Peyer's patch (tissue), 4 donors: ENCODE measurements around the gene FLOT1. TPM values are rescaled to one million over a fixed set of nuclear protein-coding genes. Genes with fewer than 3 reads are reported as not detected.

ENCODE experiments used
- DNase-seq, 3 donors: peaks; one replicate each; pipeline ENCODE4 v3.0.0-alpha.2; 2017 to 2019
- H3K27ac ChIP-seq, 4 donors: fragments of 200-600 bp; sonication (generic); one replicate each; pipeline ENCODE4 v1.5.1; 2016 to 2019
- H3K27me3 ChIP-seq, 2 donors: fragments of 200-600 bp; sonication (generic); one replicate each; pipeline ENCODE4 v1.5.1; 2019
- H3K36me3 ChIP-seq, 3 donors: fragments of 200-600 bp; sonication (generic); one replicate each; pipeline ENCODE4 v1.5.1; 2016 to 2019
- H3K4me1 ChIP-seq, 4 donors: fragments of 200-600 bp; sonication (generic); one replicate each; pipeline ENCODE4 v1.5.1; 2016 to 2019
- H3K4me3 ChIP-seq, 4 donors: fragments of 200-600 bp; sonication (generic); 1 replicate in 3 of 4; 2 replicates in 1 of 4; pipeline ENCODE4 v1.5.1; 2016 to 2019; ENCODE audit warnings: mild to moderate bottlenecking in 1 of 4
- H3K9me3 ChIP-seq, 4 donors: fragments of 200-600 bp; sonication (generic); one replicate each; pipeline ENCODE4 v1.5.1; 2016 to 2019; ENCODE audit warnings: mild to moderate bottlenecking in 1 of 4
- CTCF ChIP-seq, 6 experiments: fragments of 450-650 bp in 4 of 6; fragments of 200-600 bp in 2 of 6; sonication (generic) in 1 of 6; IDR thresholded peaks; one replicate each; pipeline ENCODE4 v1.5.1; 2017 to 2019; ENCODE audit warnings: antibody characterized with exemption in 6 of 6, mild to moderate bottlenecking in 3 of 6, moderate library complexity in 1 of 6
- POLR2A ChIP-seq, 2 donors: fragments of 450-650 bp; IDR thresholded peaks; one replicate each; pipeline ENCODE4 v1.5.1; 2017; ENCODE audit warnings: antibody characterized with exemption in 2 of 2, mild to moderate bottlenecking in 2 of 2, moderate library complexity in 2 of 2
- total RNA-seq, 4 donors: library from RNA; depleted of rRNA; stranded (reverse); fragments of >200 nt; gene quantifications; one replicate each; pipeline ENCODE4 v1.1.0, GENCODE V29; 2016

The FLOT1 gene
- total RNA-seq, 4 donors from 2014 or later, result 74.1 to 151 (median 100) TPM

- peak overlapping the region; percentile 84 to 96 (median 92) for H3K27ac ChIP-seq
- peaks cover 0 to 36% (median 0%) of the 10 kb centered on the region in 3 donors for H3K36me3 ChIP-seq
- H3K27me3 ChIP-seq, result no peaks in the 10 kb centered on the region
- H3K4me3 ChIP-seq, result peak overlapping the region; percentile 74 to 98 (median 92)
- TF ChIP-seq CTCF (IDR thresholded peaks at IDR 0.05), result no peak
- no peak for TF ChIP-seq POLR2A (IDR thresholded peaks at IDR 0.05)
- no peaks in the 10 kb centered on the region for H3K9me3 ChIP-seq
- H3K4me1 ChIP-seq, result peaks cover 3 to 45% (median 22%) of the 10 kb centered on the region in 4 donors
- no peak for DNase-seq
Observed at GRCh38 chr6:30741063-30741779, 1.3 kb downstream of the FLOT1 start.

- peaks cover 3 to 45% (median 26%) of the 10 kb centered on the region in 4 donors for H3K4me1 ChIP-seq
- H3K27ac ChIP-seq, result no peak overlapping the region
- TF ChIP-seq POLR2A (IDR thresholded peaks at IDR 0.05) (no peak), CTCF (IDR thresholded peaks at IDR 0.05) (no peak)
- no peak for DNase-seq
- H3K36me3 ChIP-seq, result peaks cover 0 to 44% (median 0%) of the 10 kb centered on the region in 3 donors
- H3K27me3 ChIP-seq, result no peaks in the 10 kb centered on the region
- no peaks in the 10 kb centered on the region for H3K9me3 ChIP-seq
- no peak overlapping the region for H3K4me3 ChIP-seq
Observed at GRCh38 chr6:30740540-30740870, 2.0 kb downstream of the FLOT1 start.

- Histone ChIP-seq H3K27ac (no peak overlapping the region), H3K27me3 (no peaks in the 10 kb centered on the region), H3K9me3 (no peaks in the 10 kb centered on the region), H3K36me3 (peaks cover 0 to 59% (median 0%) of the 10 kb centered on the region in 3 donors), H3K4me3 (no peak overlapping the region), H3K4me1 (peaks cover 3 to 37% (median 28%) of the 10 kb centered on the region in 4 donors)
- TF ChIP-seq CTCF (IDR thresholded peaks at IDR 0.05), result no peak
- TF ChIP-seq POLR2A (IDR thresholded peaks at IDR 0.05), result no peak
- no peak for DNase-seq
Observed at GRCh38 chr6:30738532-30738931, 4.0 kb downstream of the FLOT1 start.

DNA sequence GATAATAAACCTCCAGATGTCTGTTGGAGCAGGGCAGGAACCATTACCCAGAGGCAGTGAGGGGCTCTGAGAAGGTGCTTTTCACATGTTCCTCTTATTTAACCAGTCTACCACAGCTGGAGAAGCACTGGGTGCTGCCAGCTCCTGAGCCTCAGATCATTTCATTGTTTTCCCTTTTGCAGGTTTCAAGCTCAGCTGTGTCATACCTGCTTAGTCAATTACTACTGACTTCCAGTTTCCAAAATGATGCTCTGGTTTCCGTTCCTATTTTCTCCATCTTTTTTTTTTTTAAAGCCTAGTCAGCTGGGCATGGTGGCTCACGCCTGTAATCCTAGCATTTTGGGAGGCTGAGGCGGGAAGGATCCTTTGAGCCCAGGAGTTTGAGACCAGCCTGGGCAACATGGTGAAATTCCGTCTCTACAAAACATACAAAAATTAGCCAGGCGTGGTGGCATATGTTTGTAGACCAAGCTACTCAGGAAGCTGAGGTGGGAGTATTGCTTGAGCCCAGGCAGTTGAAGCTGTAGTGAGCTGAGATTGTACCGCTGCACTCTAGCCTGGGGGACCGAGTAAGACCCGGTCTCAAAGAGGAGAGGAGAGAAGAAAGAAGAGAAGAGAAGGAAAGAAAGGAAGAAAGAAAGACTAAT is 6.7 kb downstream of the FLOT1 start:
- H3K27me3 ChIP-seq, result no peaks in the 10 kb centered on the region
- peaks cover 0 to 71% (median 0%) of the 10 kb centered on the region in 3 donors for H3K36me3 ChIP-seq
- H3K27ac ChIP-seq, result peak overlapping the region in 1 of 4 donors; percentile 50
- peaks cover 0 to 35% (median 23%) of the 10 kb centered on the region in 4 donors for H3K4me1 ChIP-seq
- no peak overlapping the region for H3K4me3 ChIP-seq
- no peak for DNase-seq
- TF ChIP-seq CTCF (IDR thresholded peaks at IDR 0.05) (no peak), POLR2A (IDR thresholded peaks at IDR 0.05) (no peak)
- no peaks in the 10 kb centered on the region for H3K9me3 ChIP-seq

GRCh38 chr6:30732237-30732943 is 10.1 kb downstream of the FLOT1 start:
- TF ChIP-seq POLR2A (IDR thresholded peaks at IDR 0.05) (no peak), CTCF (IDR thresholded peaks at IDR 0.05) (no peak)
- no peak for DNase-seq
- H3K4me3 ChIP-seq, result no peak overlapping the region
- no peak overlapping the region for H3K27ac ChIP-seq
- peaks cover 0 to 75% (median 0%) of the 10 kb centered on the region in 3 donors for H3K36me3 ChIP-seq
- H3K4me1 ChIP-seq, result peaks cover 5 to 22% (median 14%) of the 10 kb centered on the region in 4 donors
- H3K27me3 ChIP-seq, result no peaks in the 10 kb centered on the region
- no peaks in the 10 kb centered on the region for H3K9me3 ChIP-seq
